Glutamatergic neuron (in vitro differentiated cells): ENCODE data around the gene RNF212. TPM values are rescaled to one million over a fixed set of nuclear protein-coding genes. Genes with fewer than 3 reads are reported as not detected.

Source experiments
- DNase-seq: peaks from one replicate; pipeline ENCODE4 v3.0.0; 2022
- H3K27ac Mint-ChIP-seq: one replicate; pipeline ENCODE4 v1.8.0; 2020; ENCODE audit warnings: mild to moderate bottlenecking, mixed read lengths, inconsistent platforms; ENCODE audit not compliant: unreplicated experiment
- H3K27me3 Mint-ChIP-seq: one replicate; pipeline ENCODE4 v1.8.0; 2020; ENCODE audit warnings: mild to moderate bottlenecking, moderate library complexity, mixed read lengths, inconsistent platforms; ENCODE audit not compliant: unreplicated experiment
- H3K36me3 Mint-ChIP-seq: one replicate; pipeline ENCODE4 v1.8.0; 2020; ENCODE audit warnings: mild to moderate bottlenecking, mixed read lengths, inconsistent platforms; ENCODE audit not compliant: unreplicated experiment
- H3K4me1 Mint-ChIP-seq: one replicate; pipeline ENCODE4 v1.8.0; 2020; ENCODE audit warnings: mild to moderate bottlenecking, low read depth, mixed read lengths, inconsistent platforms; ENCODE audit not compliant: unreplicated experiment
- H3K4me3 Mint-ChIP-seq: one replicate; pipeline ENCODE4 v1.8.0; 2020; ENCODE audit warnings: mild to moderate bottlenecking, mixed read lengths, inconsistent platforms; ENCODE audit not compliant: unreplicated experiment
- H3K9me3 Mint-ChIP-seq: one replicate; pipeline ENCODE4 v1.8.0; 2020; ENCODE audit warnings: mild to moderate bottlenecking, moderate library complexity, mixed read lengths, inconsistent platforms; ENCODE audit not compliant: unreplicated experiment
- CTCF ChIP-seq: fragments of 200-600 bp; sonication (generic); IDR thresholded peaks from one replicate; pipeline ENCODE4 v1.5.0; 2021; ENCODE audit not compliant: partially characterized antibody, unreplicated experiment
- total RNA-seq: library from RNA; stranded (reverse); fragmentation: NEBNext Ultra II Directional; extraction: Animal tissue kit (Norgen Biotek cat#: 25700); gene quantifications from one replicate; pipeline ENCODE4 v1.2.1, GENCODE V29; 2021; ENCODE audit not compliant: unreplicated experiment

RNF212 gene
- total RNA-seq, 1 donor from 2014 or later, result 11.1 TPM

DNA sequence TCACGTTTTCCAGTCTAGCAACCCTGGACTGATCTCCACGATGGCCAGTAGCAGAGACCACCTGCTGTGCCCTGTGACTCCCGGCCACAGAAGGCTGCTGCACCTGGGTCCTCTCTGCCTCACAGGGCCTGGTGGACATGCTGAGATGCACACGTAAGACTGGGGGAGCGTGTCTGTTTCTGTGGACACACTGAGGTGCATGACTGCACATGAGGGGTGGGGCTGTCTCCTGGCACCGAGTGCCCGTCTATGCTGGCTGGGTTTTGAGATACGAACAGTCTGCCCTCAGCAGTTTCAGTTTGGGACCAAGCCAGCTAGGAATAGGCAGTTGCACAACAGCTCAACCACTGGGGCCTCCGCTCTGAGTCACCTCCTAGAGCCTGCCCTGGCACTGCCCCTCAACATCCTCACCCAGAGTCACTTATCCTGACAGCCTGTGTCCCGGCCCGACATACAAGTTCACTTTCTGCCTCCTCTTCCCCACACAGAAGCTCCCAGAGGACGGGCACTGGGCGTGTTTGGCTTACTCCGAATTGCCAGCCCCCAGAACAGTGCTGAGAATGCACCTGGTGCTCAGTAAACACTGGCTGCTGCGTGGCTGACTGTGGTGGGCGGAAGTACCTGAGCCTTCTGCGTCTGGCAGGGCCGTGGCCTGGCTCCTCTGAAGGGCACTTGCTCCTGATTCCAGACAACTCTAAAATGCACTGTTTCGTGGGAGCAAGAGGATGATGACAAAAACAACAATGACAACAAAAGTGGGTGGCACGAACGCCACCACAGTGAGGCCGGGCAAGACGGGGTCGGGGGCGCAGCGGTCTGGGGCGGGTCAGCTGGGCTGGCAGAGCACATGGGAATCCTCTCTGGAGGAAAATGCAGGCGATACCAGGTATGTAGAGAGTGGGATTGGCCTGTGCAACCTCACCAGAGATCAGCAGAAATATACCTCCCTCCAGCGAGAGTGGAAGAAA lies 30.9 kb downstream of the RNF212 start:
- Mint-ChIP-seq H3K27ac (no peak overlapping the region), H3K36me3 (no peaks in the 10 kb centered on the region), H3K9me3 (peaks cover 8% of the 10 kb centered on the region), H3K27me3 (peaks cover 13% of the 10 kb centered on the region), H3K4me3 (no peak overlapping the region), H3K4me1 (peaks cover 7% of the 10 kb centered on the region)
- no peak for DNase-seq
- TF ChIP-seq CTCF, result no peak

DNA sequence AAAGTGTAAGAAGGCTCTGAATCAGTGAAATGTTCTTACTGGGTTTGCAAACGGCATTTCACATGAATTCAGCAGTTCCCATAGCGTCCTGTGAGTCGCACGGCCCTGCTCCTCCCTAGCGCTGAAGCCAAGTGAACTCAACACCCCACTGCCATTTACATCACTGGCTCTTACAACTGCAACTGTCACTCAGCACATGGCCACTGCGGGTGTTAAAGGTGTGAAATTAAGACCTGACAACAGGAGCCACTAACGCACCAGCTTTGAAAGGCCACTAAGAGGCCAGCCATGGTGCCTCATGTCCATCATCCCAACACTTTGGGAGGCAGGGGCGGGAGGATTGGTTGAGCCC lies 31.7 kb downstream of the RNF212 start:
- no peak overlapping the region for H3K27ac Mint-ChIP-seq
- H3K9me3 Mint-ChIP-seq, result peaks cover 8% of the 10 kb centered on the region
- peaks cover 15% of the 10 kb centered on the region for H3K27me3 Mint-ChIP-seq
- H3K4me3 Mint-ChIP-seq, result no peak overlapping the region
- no peak for TF ChIP-seq CTCF
- no peaks in the 10 kb centered on the region for H3K36me3 Mint-ChIP-seq
- DNase-seq, result no peak
- H3K4me1 Mint-ChIP-seq, result peaks cover 7% of the 10 kb centered on the region

DNA sequence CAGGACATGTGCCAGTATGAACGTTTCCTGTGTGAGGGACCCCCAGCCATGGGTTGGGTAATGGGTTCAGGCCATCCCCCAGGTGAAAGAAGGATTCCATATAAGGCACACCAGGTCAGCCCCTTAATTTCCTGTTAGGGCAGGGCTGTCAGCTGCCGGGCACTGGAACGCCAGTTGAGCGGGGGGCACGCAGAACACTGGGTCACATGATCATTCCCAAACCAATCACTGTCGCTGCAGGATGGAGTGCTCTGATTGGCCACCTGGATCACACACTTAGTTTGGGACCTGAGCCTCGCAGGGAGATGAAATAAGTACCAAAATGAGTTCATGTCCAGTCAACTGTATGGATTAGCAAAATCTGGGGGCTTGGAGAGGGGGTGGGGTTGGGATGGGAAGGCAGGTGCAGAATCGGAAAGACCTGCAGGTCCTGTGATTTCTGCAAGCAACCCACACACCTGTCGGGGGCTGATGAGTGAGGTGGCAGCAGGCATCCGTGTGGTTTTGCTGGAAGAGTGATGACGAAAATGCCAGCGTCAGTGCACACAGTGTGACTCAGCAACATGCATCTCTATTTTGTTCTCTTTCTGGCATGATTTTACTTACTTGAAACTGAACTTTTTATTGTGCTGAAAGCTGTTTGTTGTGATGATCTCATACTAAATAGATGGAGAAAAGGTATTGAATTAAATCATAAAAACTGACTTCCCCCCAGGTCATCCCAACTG lies 32.2 kb downstream of the RNF212 start:
- Mint-ChIP-seq H3K9me3 (peaks cover 8% of the 10 kb centered on the region), H3K4me1 (peaks cover 7% of the 10 kb centered on the region), H3K27me3 (peaks cover 15% of the 10 kb centered on the region), H3K4me3 (no peak overlapping the region), H3K36me3 (no peaks in the 10 kb centered on the region), H3K27ac (no peak overlapping the region)
- TF ChIP-seq CTCF, result no peak
- no peak for DNase-seq

- TF ChIP-seq CTCF, result no peak
- DNase-seq, result no peak
- Mint-ChIP-seq H3K36me3 (no peaks in the 10 kb centered on the region), H3K27ac (peak overlapping the region; percentile 77), H3K4me1 (peaks cover 4% of the 10 kb centered on the region), H3K27me3 (peaks cover 11% of the 10 kb centered on the region), H3K4me3 (no peak overlapping the region), H3K9me3 (peaks cover 7% of the 10 kb centered on the region)
These were observed 32.9 kb downstream of the RNF212 start for GRCh38 chr4:1080432-1080831.
